HG03045 (cell line): ENCODE results near the gene IMMT.
A peak's percentile ranks its signal among the peaks of the same experiment; 100 is the strongest.

Experiments used
- ATAC-seq: cut with Tn5 transposase; IDR thresholded peaks from one replicate; pipeline ENCODE4 v1.9.1; 2021; ENCODE audit warnings: mild to moderate bottlenecking, moderate library complexity; ENCODE audit not compliant: unreplicated experiment

IMMT gene

GRCh38 chr2:86143926-86144685 is 51.2 kb downstream of the IMMT start:
- no peak for ATAC-seq

- no peak for ATAC-seq
Observed at GRCh38 chr2:86143307-86143706, 52.0 kb downstream of the IMMT start.

DNA sequence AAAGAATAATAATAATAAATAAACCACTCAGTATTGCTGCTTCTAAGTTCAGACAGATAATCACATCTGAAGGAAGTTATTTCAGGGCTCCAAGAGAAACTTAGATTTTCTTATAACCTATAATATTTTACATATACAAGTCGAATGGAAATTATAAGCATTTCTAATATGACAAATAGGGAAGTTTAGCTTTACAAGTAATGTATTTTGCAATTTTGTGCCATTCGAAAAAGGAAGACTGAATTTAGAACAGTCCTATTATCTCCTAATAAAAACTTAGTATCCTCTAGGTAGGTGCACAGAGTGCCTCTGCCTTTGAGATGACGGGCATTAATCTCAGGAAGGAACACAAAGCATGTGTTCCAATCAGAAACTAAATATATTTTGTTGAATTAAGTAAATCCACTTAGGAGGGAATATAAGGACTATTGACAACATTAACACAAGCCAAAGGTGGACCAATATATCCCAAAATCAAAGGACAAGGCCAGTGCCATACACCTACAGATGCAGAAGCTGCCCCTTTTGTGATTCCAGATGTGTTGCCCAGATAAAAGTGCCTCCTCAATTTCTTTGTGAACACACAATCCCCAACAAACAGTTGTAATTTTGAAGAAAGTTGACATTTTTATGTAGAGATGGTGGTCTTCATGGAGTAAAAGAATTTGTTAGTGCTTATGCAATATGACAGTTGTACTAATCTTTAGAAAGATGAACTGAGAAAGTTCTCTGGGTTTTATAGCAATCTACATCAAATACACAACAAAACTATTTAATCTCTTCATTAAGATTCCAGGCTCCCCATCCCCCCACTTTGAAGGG is 52.6 kb downstream of the IMMT start:
- no peak for ATAC-seq

GRCh38 chr2:86140969-86141392 is 54.3 kb downstream of the IMMT start:
- ATAC-seq: no peak

DNA sequence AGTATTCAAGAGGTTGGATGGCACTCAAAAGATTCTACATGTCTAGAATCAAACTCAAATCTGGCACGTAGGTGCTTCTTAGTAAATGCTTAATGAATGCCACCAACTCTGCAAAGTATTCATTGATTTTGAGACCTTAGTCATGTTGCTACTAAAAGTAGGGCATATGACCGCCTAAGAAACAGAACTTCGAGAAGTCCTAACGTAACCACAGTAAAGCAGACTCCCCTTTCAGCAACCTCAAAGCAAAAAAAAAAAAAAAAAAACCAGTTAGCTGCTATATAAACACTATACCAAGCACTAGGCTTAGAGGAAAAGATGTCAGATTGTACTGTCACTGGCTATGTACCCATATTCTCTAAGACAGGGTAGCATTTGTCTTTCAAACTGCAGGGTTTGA is 55.3 kb downstream of the IMMT start:
- no peak for ATAC-seq

GRCh38 chr2:86138736-86139625 is 56.3 kb downstream of the IMMT start:
- ATAC-seq: no peak

DNA sequence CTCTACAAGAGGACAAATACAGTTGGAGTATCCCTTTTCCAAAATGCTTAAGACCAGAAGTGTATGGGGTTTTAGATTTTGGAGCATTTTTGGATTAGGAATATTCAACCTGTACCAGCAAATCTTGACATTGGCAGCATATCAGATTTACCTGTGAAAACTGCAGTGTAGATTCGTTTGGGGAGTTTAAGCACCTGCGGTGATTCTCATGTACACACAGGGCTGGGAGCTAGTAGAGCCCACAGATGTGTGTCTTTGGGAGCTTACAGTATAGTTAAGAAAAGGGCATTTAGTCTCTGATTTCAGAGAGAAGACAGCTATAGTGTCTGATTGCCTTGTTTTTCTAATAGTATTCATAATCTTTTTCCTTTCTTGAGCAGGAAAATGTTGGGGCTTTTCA is 59.1 kb downstream of the IMMT start:
- no peak for ATAC-seq

DNA sequence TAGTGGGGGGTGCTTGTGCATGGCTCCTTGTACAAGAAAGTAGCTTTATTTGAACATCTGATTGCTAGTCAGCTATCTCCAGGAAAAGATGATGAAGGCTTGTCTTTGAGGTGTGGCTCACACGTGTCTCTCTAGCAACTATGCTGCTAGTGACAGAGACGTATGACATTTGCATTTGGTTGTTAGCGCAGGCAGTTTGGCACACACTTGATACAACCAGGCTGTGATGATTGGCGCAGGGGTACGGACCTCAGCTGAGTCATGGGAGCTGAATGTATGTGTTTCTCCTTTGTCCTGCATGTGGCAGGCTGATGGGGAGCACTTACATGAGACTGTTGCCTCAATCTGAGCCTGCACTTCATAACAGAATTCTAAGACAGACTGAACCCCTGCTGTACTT is 59.6 kb downstream of the IMMT start:
- ATAC-seq: no peak

GRCh38 chr2:86134709-86135108 is 60.6 kb downstream of the IMMT start:
- ATAC-seq: no peak

GRCh38 chr2:86124683-86125082 is 70.6 kb downstream of the IMMT start:
- ATAC-seq: no peak

- ATAC-seq: no peak
Observed at GRCh38 chr2:86123328-86123925, 71.8 kb downstream of the IMMT start.

DNA sequence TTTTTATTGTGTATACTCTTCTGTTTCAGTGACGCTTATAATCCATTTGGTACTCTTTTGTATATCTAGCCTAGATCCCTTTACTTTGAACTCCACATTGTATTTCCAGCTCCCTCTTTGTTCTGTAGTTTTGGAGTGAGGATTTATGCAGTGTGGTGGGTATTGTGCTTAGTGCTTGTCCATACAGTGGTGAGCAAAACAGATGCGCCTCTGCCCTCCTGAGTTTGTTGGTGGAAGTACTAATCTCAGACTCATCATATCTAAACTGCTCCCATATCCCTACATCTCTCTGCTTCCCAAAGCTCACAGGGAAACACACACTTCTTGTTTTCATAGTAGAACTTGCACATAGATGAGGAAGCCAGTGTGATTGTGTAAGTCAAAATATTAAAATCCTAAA is 77.1 kb downstream of the IMMT start:
- no peak for ATAC-seq

DNA sequence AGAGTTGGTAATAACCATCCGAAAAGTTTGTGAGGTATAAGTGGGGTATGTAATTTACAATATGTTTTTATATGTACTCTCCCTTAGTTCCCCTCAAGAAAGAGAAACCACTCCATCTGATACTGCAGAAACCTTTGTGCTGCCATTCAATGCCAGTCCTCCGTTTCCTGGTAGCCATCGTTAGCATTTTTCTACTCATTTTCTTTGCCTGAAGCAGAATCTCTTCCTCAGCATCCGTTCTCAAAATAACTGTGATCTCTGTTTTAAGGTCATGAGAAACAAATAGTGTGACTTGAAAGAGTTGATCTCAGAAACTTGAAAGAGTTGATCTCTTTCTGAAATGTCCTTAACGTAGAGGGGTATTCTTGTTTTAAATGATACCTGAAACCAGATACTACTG is 88.2 kb downstream of the IMMT start:
- ATAC-seq: no peak

DNA sequence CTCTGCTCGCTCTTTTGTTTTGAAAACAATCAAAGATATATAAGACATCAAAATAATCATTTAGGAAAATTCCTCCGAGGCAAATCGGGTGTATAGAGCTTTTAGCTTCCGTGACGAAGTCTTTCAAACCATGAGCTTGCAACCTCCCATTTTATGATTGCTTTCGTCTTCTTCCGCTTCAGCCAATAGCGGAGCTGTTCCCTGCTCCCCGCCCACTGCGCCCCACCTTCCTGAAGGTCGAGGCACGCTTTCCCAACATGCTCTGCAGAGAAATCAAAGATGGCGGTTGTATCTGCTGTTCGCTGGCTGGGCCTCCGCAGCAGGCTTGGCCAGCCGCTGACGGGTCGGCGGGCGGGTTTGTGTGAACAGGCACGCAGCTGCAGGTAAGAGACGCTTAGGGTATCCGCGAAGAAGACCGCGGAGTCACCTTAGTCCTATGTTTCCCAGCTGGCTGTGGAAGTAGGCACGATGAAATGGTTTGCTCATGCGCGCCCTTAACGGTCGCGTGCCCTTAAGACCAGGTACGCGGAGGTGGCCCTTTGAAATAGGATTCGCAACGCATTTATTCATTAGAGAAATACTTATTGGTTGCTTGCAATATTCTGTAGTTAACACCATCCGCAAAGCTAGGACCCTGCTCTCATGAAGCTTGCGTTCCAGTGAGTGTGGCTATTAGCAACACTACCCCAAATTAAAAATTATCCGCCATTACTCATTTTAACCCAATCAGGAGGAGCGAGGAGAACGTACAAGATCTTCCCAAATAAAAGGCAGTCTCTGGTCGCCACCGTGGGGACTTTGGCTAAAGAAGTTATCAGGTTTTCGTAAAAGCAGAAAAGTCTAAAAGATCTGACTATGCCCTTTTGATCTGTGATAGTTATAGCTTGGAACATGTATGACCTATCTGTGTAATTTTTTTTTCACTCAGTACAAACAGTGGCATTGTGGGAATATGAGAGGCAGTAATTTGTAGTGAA is 89.0 kb downstream of the IMMT start, which contains the start of gene PTCD3:
TSS of gene PTCD3 (plus strand) at position 267 of the 977 bp plus-strand sequence. CDS start at position 280, 13 bp downstream.
- ATAC-seq: peak; percentile 92

- peak; percentile 75 for ATAC-seq
Observed at GRCh38 chr2:86105252-86105968, 89.9 kb downstream of the IMMT start, which contains the start of gene POLR1A. POLR1A (minus strand) TSS chr2:86105886; CDS start chr2:86105776, 110 bp downstream.

DNA sequence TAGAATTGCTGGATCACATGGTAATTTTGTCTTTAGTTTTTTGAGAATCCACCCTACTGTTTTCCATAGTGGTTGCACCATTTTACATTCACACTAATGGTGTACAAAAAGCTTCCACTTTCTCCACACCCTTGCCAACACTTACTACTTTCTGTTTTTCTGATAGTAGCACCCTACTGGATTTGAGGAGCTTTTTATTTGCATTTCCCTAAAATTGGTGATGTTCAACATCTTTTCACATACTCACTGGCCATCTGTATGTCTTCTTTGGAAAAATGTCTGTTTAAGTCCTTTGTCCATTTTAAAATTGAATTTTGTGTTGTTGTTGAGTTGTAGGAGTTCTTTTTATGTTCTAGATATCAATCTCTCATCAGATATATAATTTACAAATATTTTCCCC is 93.1 kb downstream of the IMMT start:
- no peak for ATAC-seq

- no peak for ATAC-seq
Observed at GRCh38 chr2:86097913-86098312, 97.3 kb downstream of the IMMT start.

- no peak for ATAC-seq
Observed at GRCh38 chr2:86097114-86097896, 98.0 kb downstream of the IMMT start.
